Measurements from ENCODE around the gene KCTD14.
"Not testable (repeated sequence)": the region's sequence is repeated elsewhere in the genome, so short reads cannot be mapped to it uniquely, and the experiment has no call there.

KCTD14 gene
- total RNA-seq = 0 to 0.14 reads per million in 2 donors

GRCh38 chr11:78022397-78023396 lies at the start of gene KCTD14:
Gene KCTD14, minus strand, starts transcription at chr11:78023276. Its CDS starts 27 bp downstream, at chr11:78023249.
- no peak for DNase-seq

GRCh38 chr11:78072455-78072854 lies 49.4 kb upstream of the KCTD14 start:
- DNase-seq = no peak

- no peak for DNase-seq
Observed at GRCh38 chr11:78071717-78072116, 48.6 kb upstream of the KCTD14 start.

GRCh38 chr11:78070621-78071020 lies 47.5 kb upstream of the KCTD14 start:
- DNase-seq = no peak

- DNase-seq = no peak
Observed at GRCh38 chr11:78069465-78069864, 46.4 kb upstream of the KCTD14 start.

- DNase-seq = no peak
Observed at GRCh38 chr11:78067704-78068103, 44.6 kb upstream of the KCTD14 start.

- DNase-seq = no peak
Observed at GRCh38 chr11:78066471-78066870, 43.4 kb upstream of the KCTD14 start.

- no peak for DNase-seq
Observed at GRCh38 chr11:78065203-78065602, 42.1 kb upstream of the KCTD14 start.

GRCh38 chr11:78063440-78064181 lies 40.5 kb upstream of the KCTD14 start, which contains the start of gene THRSP:
Gene THRSP, plus strand, starts transcription at chr11:78063861. Its CDS starts 21 bp downstream, at chr11:78063882.
- no peak for DNase-seq

- no peak for DNase-seq
Observed at GRCh38 chr11:78062671-78063070, 39.6 kb upstream of the KCTD14 start.

GRCh38 chr11:78061921-78062311 lies 38.8 kb upstream of the KCTD14 start:
- DNase-seq = no peak

GRCh38 chr11:78061088-78061920 lies 38.2 kb upstream of the KCTD14 start:
- DNase-seq = no peak

GRCh38 chr11:78060533-78060932 lies 37.5 kb upstream of the KCTD14 start:
- no peak for DNase-seq

GRCh38 chr11:78059749-78060328 lies 36.8 kb upstream of the KCTD14 start:
- DNase-seq = not testable (repeated sequence)

- DNase-seq = no peak
Observed at GRCh38 chr11:78057462-78058055, 34.5 kb upstream of the KCTD14 start.

- no peak for DNase-seq
Observed at GRCh38 chr11:78056093-78056492, 33.0 kb upstream of the KCTD14 start.

- no peak for DNase-seq
Observed at GRCh38 chr11:78054971-78055370, 31.9 kb upstream of the KCTD14 start.

GRCh38 chr11:78050964-78051831 lies 28.1 kb upstream of the KCTD14 start:
- DNase-seq = no peak

GRCh38 chr11:78049348-78049747 lies 26.3 kb upstream of the KCTD14 start:
- DNase-seq = no peak

GRCh38 chr11:78048561-78048960 lies 25.5 kb upstream of the KCTD14 start:
- DNase-seq = no peak

GRCh38 chr11:78046486-78046854 lies 23.4 kb upstream of the KCTD14 start:
- no peak for DNase-seq

Data from T-helper 9 cell (primary cell).